ENCODE measurements around the gene SLC9A5.

- TF ChIP-seq CTCF (conservative IDR thresholded peaks at IDR 0.05; ENCODE audit: low read length) (no peak), EZH2phosphoT487 (IDR thresholded peaks at IDR 0.05; ENCODE audit: borderline replicate concordance, low read depth, low read length) (no peak)
Measured at GRCh38 chr16:67284699-67285646, 36.2 kb downstream of the SLC9A5 start.

All from OCI-LY7 (cell line).